GM18951 (cell line): ENCODE measurements around the gene SAFB.

Source experiments
- POLR2A ChIP-seq: IDR thresholded peaks from 4 replicates; pipeline ENCODE4 v1.6.1; 2011; ENCODE audit warnings: mild to moderate bottlenecking; ENCODE audit not compliant: insufficient read length, insufficient read depth; ENCODE audit errors: extremely low read depth
- in situ Hi-C: fragments of 300-500 bp; cut with MboI; formaldehyde crosslinking; loops from one replicate; pipeline ENCODE4 v1.12.0; 2022; ENCODE audit warnings: low sequenced_read_pairs, mixed read lengths, inconsistent platforms; ENCODE audit not compliant: unreplicated experiment

SAFB gene

DNA sequence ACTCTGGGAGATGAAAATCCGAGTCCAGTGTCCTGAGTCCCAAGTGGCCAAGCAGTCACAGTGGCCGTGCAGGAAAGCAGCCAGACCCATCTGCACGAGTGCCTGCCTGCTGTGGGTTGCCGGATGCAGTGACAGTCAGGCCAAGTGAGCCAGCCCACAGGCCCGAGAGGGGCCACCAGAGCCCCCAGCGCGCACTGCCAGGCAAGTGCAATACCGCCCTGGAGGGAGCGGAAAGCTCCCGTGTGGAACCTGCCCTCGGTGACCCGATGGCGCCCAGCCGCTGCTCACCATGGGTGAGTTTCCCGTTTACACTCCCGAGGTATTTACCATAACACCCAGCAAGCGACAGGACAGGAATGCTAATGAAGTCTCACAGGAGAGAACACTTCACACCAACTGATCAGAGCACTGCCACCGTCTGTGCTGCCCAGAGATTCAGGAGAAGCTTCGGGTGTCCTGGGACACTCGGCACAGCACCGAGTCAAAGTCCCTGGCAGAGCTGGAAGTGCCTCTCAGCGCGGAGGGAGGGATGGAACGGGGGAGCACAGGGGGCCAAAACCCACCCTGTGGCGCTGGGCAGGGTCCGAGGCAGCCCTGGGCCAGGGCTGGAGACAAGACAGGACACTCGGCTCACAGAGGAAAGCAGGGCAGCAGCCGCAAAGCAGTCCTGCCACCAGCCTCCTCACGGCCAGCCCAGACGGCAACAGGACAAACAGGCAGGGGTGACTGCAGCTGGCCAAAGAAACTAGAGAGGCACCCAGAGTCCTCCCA lies 33.8 kb upstream of the SAFB start:
- no peak for TF ChIP-seq POLR2A

DNA sequence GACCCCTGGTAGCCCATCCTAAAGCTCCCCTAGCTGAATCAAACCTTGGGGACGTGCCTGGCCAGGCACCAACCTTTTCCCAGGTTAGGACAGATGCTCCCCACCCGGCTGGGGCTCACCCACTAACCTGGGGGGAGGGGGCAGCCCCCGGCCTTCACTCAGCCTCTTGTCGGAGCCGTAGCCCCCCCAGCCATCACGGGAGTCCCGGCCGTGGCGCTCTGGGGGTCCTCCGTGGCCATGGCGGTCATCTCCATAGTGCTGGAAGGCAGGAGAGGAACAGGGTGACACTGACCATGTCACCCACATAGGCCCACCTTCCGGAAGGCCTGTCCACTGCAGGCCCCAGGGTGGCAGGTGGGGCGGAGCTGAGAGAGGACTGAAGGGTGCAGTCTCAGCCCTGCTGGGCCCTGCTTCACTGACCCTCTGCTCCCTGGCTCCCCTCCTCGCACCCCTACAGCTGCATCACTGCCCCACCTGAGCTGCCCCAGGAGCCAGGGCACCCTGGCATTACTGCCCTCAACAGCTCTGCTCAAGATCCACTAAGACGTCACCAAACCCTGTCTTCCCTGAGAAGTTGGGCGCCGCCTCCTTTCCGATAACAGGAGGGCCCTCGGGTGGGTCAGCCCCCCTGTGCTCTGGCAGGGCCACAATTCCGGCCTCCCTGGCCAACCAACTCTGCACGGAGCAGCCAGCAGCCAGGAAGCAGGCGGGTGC lies 32.6 kb upstream of the SAFB start:
- in situ Hi-C loops: no loop called here
- no peak for TF ChIP-seq POLR2A

More for the DNA sequence above, 33.8 kb upstream of the SAFB start:
- in situ Hi-C loops: no loop called here

GRCh38 chr19:5590865-5591154 lies 32.1 kb upstream of the SAFB start:
- no peak for TF ChIP-seq POLR2A
- in situ Hi-C loops: no loop called here

- no peak for TF ChIP-seq POLR2A
- in situ Hi-C loops: no loop called here
These were observed 31.4 kb upstream of the SAFB start for GRCh38 chr19:5591476-5591875.

- no peak for TF ChIP-seq POLR2A
- in situ Hi-C loops: no loop called here
These were observed 30.1 kb upstream of the SAFB start for GRCh38 chr19:5592531-5593342.

- no peak for TF ChIP-seq POLR2A
- in situ Hi-C loops: no loop called here
These were observed 29.3 kb upstream of the SAFB start for GRCh38 chr19:5593343-5594255.

GRCh38 chr19:5594521-5594950 lies 28.3 kb upstream of the SAFB start:
- no peak for TF ChIP-seq POLR2A
- in situ Hi-C loops: no loop called here

GRCh38 chr19:5595129-5595528 lies 27.8 kb upstream of the SAFB start:
- in situ Hi-C loops: no loop called here
- no peak for TF ChIP-seq POLR2A

GRCh38 chr19:5595745-5596144 lies 27.1 kb upstream of the SAFB start:
- no peak for TF ChIP-seq POLR2A
- in situ Hi-C loops: no loop called here

GRCh38 chr19:5600797-5601196 lies 22.1 kb upstream of the SAFB start:
- in situ Hi-C loops: no loop called here
- no peak for TF ChIP-seq POLR2A

DNA sequence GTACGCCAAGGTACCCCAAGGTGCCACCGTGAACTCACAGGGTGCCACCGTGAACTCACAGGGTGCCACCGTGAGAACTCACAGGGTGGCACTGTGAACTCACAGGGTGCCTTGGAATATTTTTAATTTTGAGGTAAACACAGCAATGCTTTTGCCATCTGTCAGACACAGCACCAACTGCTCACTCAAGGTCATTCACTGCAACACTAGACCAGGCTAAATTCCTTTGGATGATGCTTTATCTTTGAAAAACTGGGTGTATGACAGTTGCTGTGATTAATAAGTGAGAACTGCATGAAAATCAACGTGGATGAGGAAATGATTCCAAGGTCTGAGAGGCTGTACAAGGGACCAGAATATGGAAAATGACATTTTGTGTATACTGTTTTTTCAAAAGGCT lies 19.3 kb upstream of the SAFB start:
- TF ChIP-seq POLR2A: no peak
- in situ Hi-C loops: no loop called here

- TF ChIP-seq POLR2A: no peak
- in situ Hi-C loops: no loop called here
These were observed 17.5 kb upstream of the SAFB start for GRCh38 chr19:5605362-5605761.
